Activated CD8-positive, alpha-beta memory T cell treated with anti-CD3 and anti-CD28 coated beads for 24 hours (primary cell): ENCODE measurements around the gene COL10A1.

Source experiments
- DNase-seq: peaks from one replicate; pipeline ENCODE4 v3.0.0-alpha.2; 2020

Gene COL10A1

GRCh38 chr6:116126032-116126431 is at the start of gene COL10A1:
COL10A1 (minus strand) TSS chr6:116126132; CDS start chr6:116125492, 640 bp downstream.
- no peak for DNase-seq

GRCh38 chr6:116175344-116175743 is 49.4 kb upstream of the COL10A1 start:
- no peak for DNase-seq

- DNase-seq: no peak
Measured at GRCh38 chr6:116173928-116174327, 48.0 kb upstream of the COL10A1 start.

- no peak for DNase-seq
Measured at GRCh38 chr6:116170358-116171057, 44.6 kb upstream of the COL10A1 start.

- DNase-seq: no peak
Measured at GRCh38 chr6:116169880-116170279, 43.9 kb upstream of the COL10A1 start.

GRCh38 chr6:116168148-116168547 is 42.2 kb upstream of the COL10A1 start:
- no peak for DNase-seq

- DNase-seq: no peak
Measured at GRCh38 chr6:116166369-116166768, 40.4 kb upstream of the COL10A1 start.

GRCh38 chr6:116165596-116165995 is 39.7 kb upstream of the COL10A1 start:
- no peak for DNase-seq

- DNase-seq: no peak
Measured at GRCh38 chr6:116159782-116160524, 34.0 kb upstream of the COL10A1 start.

- DNase-seq: no peak
Measured at GRCh38 chr6:116158641-116159040, 32.7 kb upstream of the COL10A1 start.

GRCh38 chr6:116157391-116157790 is 31.5 kb upstream of the COL10A1 start:
- DNase-seq: no peak

GRCh38 chr6:116156405-116157326 is 30.7 kb upstream of the COL10A1 start:
- DNase-seq: no peak

- DNase-seq: no peak
Measured at GRCh38 chr6:116154887-116155286, 29.0 kb upstream of the COL10A1 start.

- DNase-seq: no peak
Measured at GRCh38 chr6:116152620-116153019, 26.7 kb upstream of the COL10A1 start.

- no peak for DNase-seq
Measured at GRCh38 chr6:116145803-116146675, 20.1 kb upstream of the COL10A1 start.

GRCh38 chr6:116144605-116145004 is 18.7 kb upstream of the COL10A1 start:
- DNase-seq: no peak

- DNase-seq: no peak
Measured at GRCh38 chr6:116139917-116140316, 14.0 kb upstream of the COL10A1 start.

GRCh38 chr6:116136933-116137340 is 11.0 kb upstream of the COL10A1 start:
- no peak for DNase-seq

- no peak for DNase-seq
Measured at GRCh38 chr6:116136373-116136772, 10.4 kb upstream of the COL10A1 start.

GRCh38 chr6:116133453-116133852 is 7.5 kb upstream of the COL10A1 start:
- DNase-seq: no peak

- no peak for DNase-seq
Measured at GRCh38 chr6:116127771-116128493, 2.0 kb upstream of the COL10A1 start.

GRCh38 chr6:116120430-116120829 is 5.5 kb downstream of the COL10A1 start:
- no peak for DNase-seq
